M059J (cell line): Measurements from ENCODE around the gene TTC17. TPM values are rescaled to one million over a fixed set of nuclear protein-coding genes. Genes with fewer than 3 reads are reported as not detected.
A peak's percentile ranks its signal among the peaks of the same experiment; 100 is the strongest.
"Not testable (repeated sequence)": the region's sequence is repeated elsewhere in the genome, so short reads cannot be mapped to it uniquely, and the experiment has no call there.

Source experiments
- DNase-seq: peaks from one replicate; pipeline ENCODE4 v3.0.0-alpha.2; 2012; ENCODE audit warnings: low read depth
- total RNA-seq: library from RNA; depleted of rRNA; stranded (reverse); fragments of >200 nt; shearing (Covaris generic); gene quantifications from 2 replicates; pipeline ENCODE4 v1.2.3, GENCODE V29; 2014

TTC17 gene
- total RNA-seq, 1 experiment from 2014 or later, result 59.4 TPM

DNA sequence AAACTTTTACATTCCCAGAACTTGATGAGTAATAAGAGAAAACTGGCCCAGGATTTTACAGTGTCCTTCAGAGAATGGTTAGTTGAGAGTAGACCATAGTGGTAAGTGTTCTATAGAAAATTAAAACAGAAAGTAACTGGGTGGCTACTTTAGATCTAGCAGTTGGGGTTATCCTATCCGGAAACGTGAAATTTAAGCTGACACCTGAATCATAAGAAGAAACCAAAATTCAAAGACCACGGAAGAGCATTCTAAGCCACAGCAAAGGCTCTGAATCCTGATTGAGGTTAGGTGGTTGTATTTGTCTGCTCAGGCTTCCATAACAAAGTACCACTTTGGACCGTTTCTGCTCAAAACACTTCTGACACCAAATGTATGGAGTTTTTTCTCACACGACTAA, 34.0 kb downstream of the TTC17 start:
- DNase-seq, result no peak

GRCh38 chr11:43393765-43394355, 35.1 kb downstream of the TTC17 start:
- no peak for DNase-seq

- DNase-seq, result no peak
These were observed 37.9 kb downstream of the TTC17 start for GRCh38 chr11:43396617-43397016.

GRCh38 chr11:43397251-43397650, 38.5 kb downstream of the TTC17 start:
- DNase-seq, result no peak

DNA sequence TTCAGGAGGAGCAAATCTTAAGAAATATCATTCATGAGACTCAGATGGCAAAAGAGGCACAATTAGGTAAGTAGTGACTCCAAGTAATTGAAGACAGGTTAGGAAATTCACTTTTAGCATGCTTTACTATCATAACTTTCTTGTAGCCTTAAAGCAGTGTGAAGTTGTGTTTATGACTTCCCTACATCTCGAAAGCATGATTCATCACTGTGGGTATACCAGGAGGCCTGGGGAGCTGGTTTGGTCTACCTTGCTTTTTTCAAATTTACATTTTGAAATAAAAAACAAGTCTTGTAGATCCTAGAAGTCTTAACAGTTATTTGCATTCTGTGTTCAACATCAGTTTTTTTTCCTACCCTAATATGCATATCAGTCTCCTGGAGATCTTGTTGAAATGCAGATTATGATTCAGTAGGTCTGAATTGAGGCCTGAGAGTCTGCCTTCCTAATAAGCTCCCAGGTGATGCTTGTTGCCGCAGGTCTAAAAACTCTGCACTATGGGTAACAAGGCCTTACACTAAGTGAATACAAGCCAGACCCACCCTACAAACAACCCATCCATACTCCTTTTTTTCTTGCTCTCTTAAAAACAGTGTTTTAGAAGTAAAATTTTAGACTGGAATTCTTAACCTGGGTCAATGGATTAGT, 41.4 kb downstream of the TTC17 start:
- peak; percentile 18 for DNase-seq

DNA sequence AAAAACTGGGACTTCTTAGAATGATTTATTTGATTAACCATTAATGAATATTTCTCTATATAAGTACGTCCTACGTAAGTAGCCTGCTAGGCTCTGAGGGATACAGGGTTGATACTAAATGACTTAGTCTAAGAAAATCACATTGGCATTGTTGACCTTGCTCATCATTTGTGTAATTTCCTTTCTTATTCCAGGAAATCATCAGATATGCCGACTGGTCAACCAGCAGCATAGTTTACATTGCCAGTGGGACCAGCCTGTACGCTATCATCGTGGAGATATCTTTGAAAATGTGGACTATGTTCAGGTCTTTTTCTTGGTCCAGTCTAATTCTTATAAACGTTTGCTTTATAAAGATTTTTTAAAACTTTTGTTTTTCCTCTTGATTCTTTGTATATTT, 42.5 kb downstream of the TTC17 start:
- no peak for DNase-seq

GRCh38 chr11:43401811-43402210, 43.1 kb downstream of the TTC17 start:
- not testable (repeated sequence) for DNase-seq

DNA sequence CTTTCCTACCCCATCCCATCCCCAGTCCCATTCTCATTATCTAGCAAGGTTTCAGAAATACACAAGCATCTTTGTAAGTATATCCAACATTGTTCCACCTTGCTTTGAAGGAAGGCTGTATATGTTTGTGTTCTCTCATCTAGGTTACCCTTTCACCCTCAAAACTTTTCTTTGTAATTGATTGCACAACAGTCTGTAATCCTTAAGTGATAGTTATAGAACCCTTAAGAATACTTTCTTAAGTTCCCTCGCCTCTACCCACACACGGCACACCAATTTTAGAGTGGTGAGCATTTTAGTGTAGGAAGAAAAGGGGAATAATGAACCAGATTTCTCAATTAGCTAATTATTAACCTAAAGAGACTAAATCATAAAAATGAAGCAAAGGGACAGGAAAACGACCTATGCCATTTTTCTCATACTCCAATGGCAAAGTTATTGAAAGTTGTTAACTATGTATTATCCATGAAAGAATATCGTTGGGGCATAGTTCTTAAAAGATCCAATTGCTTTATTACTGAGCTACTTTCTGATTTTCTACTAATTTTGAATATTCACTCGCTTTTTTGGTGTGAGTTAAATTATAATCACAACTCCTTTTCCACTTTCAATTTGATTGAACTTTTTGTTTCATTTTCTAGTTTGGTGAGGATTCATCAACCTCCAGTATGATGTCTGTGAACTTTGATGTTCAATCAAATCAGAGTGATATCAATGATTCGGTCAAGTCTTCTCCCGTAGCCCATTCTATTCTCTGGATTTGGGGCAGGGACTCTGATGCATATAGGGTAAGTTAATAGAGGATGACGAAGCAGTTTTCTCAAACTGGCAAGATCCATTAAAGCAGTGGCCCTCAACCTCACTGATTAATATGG, 44.9 kb downstream of the TTC17 start:
- DNase-seq, result no peak

DNA sequence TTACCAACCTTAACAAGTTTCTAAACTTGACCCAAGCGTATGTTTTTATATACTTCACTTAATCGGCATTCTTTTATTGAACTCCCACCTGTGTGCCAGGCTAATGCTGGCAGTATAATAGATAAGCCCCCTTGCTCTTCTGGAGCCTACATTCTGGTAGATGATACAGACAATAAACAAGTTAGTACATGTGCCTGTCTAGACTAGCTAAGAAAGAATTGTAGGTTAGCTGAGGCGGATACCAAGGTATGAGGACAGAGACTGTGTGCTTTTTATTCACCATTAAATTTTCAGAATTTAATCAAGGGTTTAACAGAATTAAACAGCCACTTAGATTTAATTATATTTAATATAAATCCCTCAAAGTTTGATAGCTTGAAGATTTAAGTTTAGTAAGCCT, 45.7 kb downstream of the TTC17 start:
- no peak for DNase-seq

GRCh38 chr11:43404836-43405479, 46.2 kb downstream of the TTC17 start:
- no peak for DNase-seq

DNA sequence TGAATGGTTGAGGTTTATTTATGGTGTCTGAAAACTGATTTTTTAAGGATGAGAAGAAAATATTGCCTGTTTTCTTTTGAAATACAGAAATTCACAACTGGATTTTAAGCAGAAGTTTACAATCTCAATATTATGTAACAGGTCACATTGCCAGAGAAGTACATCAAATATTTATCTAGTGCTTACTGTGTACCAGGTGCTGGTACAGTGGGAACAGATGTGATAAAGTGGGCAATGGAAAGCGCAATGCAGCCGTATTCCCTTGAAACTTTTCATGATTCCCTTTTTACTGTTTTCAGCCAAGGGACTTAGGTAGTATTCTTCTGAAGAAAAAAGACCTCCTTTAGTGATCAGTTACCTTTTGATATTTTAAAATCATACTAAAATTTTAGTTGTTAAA, 49.6 kb downstream of the TTC17 start:
- DNase-seq, result no peak

GRCh38 chr11:43410394-43410793, 51.7 kb downstream of the TTC17 start:
- no peak for DNase-seq

DNA sequence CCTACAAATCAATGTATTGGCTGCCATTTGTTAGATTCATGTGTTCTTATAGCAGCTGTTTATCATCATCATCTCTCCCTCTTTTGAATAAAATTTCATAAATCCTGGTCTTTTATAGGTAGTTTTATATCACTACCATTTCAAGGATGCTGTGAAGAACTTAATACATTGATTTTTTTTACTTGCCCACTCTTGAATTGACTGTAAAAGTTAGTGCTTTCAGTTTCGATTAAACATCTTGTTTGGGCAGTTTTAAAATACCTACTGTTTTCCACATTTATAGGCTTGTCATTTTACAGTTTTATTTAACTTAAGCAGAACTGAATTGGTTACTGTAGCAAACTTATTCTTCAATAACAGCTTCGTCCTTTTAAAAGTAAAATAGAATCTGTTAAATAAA, 59.5 kb downstream of the TTC17 start:
- DNase-seq, result no peak

GRCh38 chr11:43419460-43419859, 60.7 kb downstream of the TTC17 start:
- DNase-seq, result peak; percentile 50

- no peak for DNase-seq
These were observed 69.3 kb downstream of the TTC17 start for GRCh38 chr11:43427971-43428370.

DNA sequence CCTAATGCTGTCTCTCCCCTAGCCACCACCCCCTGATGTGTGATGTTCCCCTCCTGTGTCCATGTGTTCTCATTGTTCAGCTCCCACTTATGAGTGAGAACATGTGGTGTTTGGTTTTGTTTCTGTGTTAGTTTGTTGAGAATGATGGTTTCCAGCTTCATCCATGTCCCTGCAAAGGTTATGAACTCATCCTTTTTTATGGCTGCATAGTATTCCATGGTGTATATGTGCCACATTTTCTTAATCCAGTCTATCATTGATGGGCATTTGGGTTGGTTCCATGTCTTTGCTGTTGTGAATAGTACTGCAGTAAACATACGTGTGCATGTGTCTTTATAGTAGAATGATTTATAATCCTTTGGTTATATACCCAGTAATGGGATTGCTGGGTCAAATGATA, 72.2 kb downstream of the TTC17 start:
- not testable (repeated sequence) for DNase-seq

DNA sequence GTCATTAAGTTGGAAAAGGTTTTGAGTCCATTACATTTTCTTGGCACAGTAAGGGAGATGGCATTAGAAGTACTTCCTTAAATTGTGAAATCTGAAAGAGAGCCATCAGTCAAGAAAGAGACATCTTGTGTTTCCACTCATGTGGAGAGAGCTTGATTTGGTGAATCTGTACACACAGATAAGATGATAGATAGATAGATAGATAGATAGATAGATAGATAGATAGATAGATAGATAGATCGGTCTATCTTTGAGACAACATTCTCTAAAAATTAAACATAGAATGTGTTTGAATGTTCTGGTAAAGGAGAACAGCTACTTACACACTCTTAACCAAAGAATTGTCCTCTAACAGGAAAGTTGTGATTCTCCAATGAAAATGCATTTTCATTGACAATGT, 76.2 kb downstream of the TTC17 start:
- DNase-seq, result no peak

DNA sequence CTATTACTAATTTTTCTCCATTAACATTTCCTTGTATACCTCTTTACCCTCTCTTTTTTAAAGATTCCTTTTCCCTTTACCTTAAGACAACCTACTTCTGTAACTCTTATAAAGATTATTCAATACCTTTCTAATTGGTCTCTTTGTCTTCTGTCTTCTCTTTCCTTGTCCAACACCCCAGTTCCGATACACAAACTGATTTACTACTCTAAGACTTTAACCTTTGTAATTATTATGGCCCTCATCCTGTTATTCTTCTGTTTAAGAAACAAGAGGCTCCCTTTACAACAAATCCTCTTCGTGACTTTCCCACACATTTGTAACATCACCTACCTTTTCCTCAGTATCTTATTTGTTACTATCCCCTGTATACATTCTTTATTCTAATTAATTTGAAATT, 81.8 kb downstream of the TTC17 start:
- DNase-seq, result no peak

DNA sequence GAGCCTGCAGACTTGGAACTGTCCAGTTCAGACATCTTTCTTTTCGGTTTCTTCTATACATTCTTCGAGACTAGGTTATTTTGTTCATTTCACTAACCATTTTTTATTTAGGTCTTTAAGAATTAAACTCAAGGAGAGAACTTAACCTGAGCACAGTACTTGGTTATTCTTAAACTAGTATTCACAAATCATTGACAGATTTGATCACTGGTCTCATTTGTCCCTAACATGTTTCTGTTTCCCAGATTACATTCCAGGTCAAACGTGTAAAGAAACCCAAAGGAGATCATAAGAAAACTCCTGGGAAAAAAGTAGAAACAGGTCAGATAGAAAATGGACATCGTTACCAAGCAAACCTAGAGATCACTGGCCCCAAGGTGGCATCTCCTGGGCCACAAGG, 85.1 kb downstream of the TTC17 start:
- no peak for DNase-seq

- DNase-seq, result no peak
These were observed 88.4 kb downstream of the TTC17 start for GRCh38 chr11:43447151-43447550.

- no peak for DNase-seq
These were observed 99.8 kb downstream of the TTC17 start for GRCh38 chr11:43458486-43458885.

DNA sequence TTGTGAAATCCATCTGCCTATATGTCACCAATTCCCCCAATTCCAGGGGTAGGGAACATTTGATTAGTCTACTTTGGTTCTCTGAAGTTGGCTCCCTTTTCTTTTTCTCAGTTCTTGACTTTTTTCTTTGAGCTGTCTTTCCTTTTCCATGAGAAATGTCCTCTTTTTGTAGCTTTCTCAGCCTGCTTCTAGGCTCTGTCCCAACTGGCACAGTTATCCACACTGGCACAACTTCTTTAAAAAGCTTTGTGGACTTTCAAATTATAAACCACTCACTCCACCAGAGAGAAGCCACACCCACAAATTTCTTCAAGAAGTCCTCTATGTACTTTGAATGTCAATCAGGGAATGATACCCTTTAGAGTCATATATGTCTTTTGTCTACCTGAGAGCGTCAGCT, 100.5 kb downstream of the TTC17 start:
- DNase-seq, result no peak
